SU-DHL-6 (cell line): ENCODE data around the gene TMEM208.

Experiments used
- EZH2phosphoT487 ChIP-seq: fragments of 200-600 bp; sonication (generic), shearing (Covaris generic); conservative IDR thresholded peaks from 2 replicates; pipeline ENCODE4 v1.6.1; 2018; ENCODE audit warnings: mild to moderate bottlenecking, antibody characterized with exemption, low read length, moderate library complexity, mixed read lengths
- TF ChIP-seq, protein P1 (sequence below): fragments of 200-600 bp; sonication (generic); IDR thresholded peaks from one replicate; pipeline ENCODE4 v1.5.1; 2017; ENCODE audit warnings: antibody characterized with exemption, mild to moderate bottlenecking, low read length, moderate library complexity; ENCODE audit not compliant: insufficient read depth, poor library complexity, severe bottlenecking

- TF ChIP-seq, protein P1, sequence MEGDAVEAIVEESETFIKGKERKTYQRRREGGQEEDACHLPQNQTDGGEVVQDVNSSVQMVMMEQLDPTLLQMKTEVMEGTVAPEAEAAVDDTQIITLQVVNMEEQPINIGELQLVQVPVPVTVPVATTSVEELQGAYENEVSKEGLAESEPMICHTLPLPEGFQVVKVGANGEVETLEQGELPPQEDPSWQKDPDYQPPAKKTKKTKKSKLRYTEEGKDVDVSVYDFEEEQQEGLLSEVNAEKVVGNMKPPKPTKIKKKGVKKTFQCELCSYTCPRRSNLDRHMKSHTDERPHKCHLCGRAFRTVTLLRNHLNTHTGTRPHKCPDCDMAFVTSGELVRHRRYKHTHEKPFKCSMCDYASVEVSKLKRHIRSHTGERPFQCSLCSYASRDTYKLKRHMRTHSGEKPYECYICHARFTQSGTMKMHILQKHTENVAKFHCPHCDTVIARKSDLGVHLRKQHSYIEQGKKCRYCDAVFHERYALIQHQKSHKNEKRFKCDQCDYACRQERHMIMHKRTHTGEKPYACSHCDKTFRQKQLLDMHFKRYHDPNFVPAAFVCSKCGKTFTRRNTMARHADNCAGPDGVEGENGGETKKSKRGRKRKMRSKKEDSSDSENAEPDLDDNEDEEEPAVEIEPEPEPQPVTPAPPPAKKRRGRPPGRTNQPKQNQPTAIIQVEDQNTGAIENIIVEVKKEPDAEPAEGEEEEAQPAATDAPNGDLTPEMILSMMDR: no peak
- TF ChIP-seq EZH2phosphoT487: no peak
Measured at GRCh38 chr16:67269766-67270165, 42.8 kb downstream of the TMEM208 start.
